ENCODE data around the gene L1CAM. TPM values are rescaled to one million over a fixed set of nuclear protein-coding genes. Genes with fewer than 3 reads are reported as not detected.

Gene L1CAM
- total and polyA plus RNA-seq, 11 donors, result 0.99 to 11.0 (median 2.4) TPM

- intact Hi-C loops (cut with DNase I), result no loop called here
- ATAC-seq, result peak; percentile 92 to 98 (median 96)
- peak within 1 kb of the TSS; percentile 43 to 97 (median 74) for H3K4me3 ChIP-seq
- DNase-seq, result peak; percentile 74 to 85 (median 80)
- peak within 1 kb of the TSS in 11 of 12 donors; percentile 61 to 82 (median 72) for H3K27ac ChIP-seq
- peaks cover 0 to under 1% (median 0%) of the 10 kb centered on the region in 9 donors for H3K27me3 ChIP-seq
- 0 to 27% (median 5%) methylated on average over 2 to 82 of the region's 87 CpGs for WGBS, 4 donors
- TF ChIP-seq POLR2A (IDR thresholded peaks at IDR 0.05), result peak in 1 of 2 donors; percentile 55
- no peak for TF ChIP-seq CTCF (IDR thresholded peaks at IDR 0.05)
- peaks cover 0 to 34% (median 19%) of the 10 kb centered on the region in 9 donors for H3K36me3 ChIP-seq
- H3K4me1 ChIP-seq, result peaks cover 0 to 23% (median 5%) of the 10 kb centered on the region in 12 donors
- no peaks in the 10 kb centered on the region for H3K9me3 ChIP-seq
These were observed 48.9 kb upstream of the L1CAM start, which contains the start of gene NAA10 for GRCh38 chrX:153934762-153935325. Gene NAA10 (minus strand): TSS chrX:153935037. CDS start chrX:153934904, 133 bp downstream.

GRCh38 chrX:153934148-153934761, 48.3 kb upstream of the L1CAM start:
- Histone ChIP-seq H3K27ac (peak overlapping the region in 11 of 12 donors; percentile 61 to 82 (median 72)), H3K4me1 (peaks cover 0 to 29% (median 5%) of the 10 kb centered on the region in 12 donors), H3K27me3 (no peaks in the 10 kb centered on the region), H3K4me3 (peak overlapping the region; percentile 43 to 97 (median 74)), H3K36me3 (peaks cover 0 to 39% (median 19%) of the 10 kb centered on the region in 9 donors), H3K9me3 (no peaks in the 10 kb centered on the region)
- WGBS, 4 donors, result 3 to 54% (median 19%) methylated on average over 8 to 33 of the region's 33 CpGs
- DNase-seq (no peak), ATAC-seq (peak in 2 of 4 donors; percentile 2 to 10)
- no peak for TF ChIP-seq CTCF (IDR thresholded peaks at IDR 0.05)
- no peak for TF ChIP-seq POLR2A (IDR thresholded peaks at IDR 0.05)
- intact Hi-C loops (cut with DNase I), result no loop called here

GRCh38 chrX:153933748-153934147, 47.8 kb upstream of the L1CAM start:
- WGBS, 4 donors, result 29 to 51% (median 38%) methylated on average over 7 of the region's 7 CpGs
- no peak for TF ChIP-seq POLR2A (IDR thresholded peaks at IDR 0.05)
- no peak for TF ChIP-seq CTCF (IDR thresholded peaks at IDR 0.05)
- intact Hi-C loops (cut with DNase I), result no loop called here
- Histone ChIP-seq H3K4me1 (peaks cover 0 to 34% (median 8%) of the 10 kb centered on the region in 12 donors), H3K27ac (peak overlapping the region in 6 of 12 donors; percentile 61 to 82 (median 70)), H3K27me3 (no peaks in the 10 kb centered on the region), H3K9me3 (no peaks in the 10 kb centered on the region), H3K4me3 (peak overlapping the region in 11 of 12 donors; percentile 51 to 97 (median 75)), H3K36me3 (peaks cover 0 to 41% (median 19%) of the 10 kb centered on the region in 9 donors)
- no peak for DNase-seq
- no peak for ATAC-seq

GRCh38 chrX:153932220-153932915, 46.4 kb upstream of the L1CAM start:
- DNase-seq (no peak), ATAC-seq (no peak)
- no peak overlapping the region for H3K27ac ChIP-seq
- intact Hi-C loops (cut with DNase I), result no loop called here
- no peak overlapping the region for H3K4me3 ChIP-seq
- H3K27me3 ChIP-seq, result no peaks in the 10 kb centered on the region
- H3K4me1 ChIP-seq, result peaks cover 0 to 44% (median 11%) of the 10 kb centered on the region in 12 donors
- no peaks in the 10 kb centered on the region for H3K9me3 ChIP-seq
- WGBS, 4 donors, result 84 to 94% (median 92%) methylated on average over 12 to 13 of the region's 13 CpGs
- TF ChIP-seq POLR2A (IDR thresholded peaks at IDR 0.05) (no peak), CTCF (IDR thresholded peaks at IDR 0.05) (no peak)
- H3K36me3 ChIP-seq, result peaks cover 0 to 41% (median 19%) of the 10 kb centered on the region in 9 donors
